HepG2 (cell line): ENCODE measurements around the gene MVP. TPM values are rescaled to one million over a fixed set of nuclear protein-coding genes. Genes with fewer than 3 reads are reported as not detected.
A peak's percentile ranks its signal among the peaks of the same experiment; 100 is the strongest.

Experiments used
- FOXJ3 ChIP-seq: sonication (generic); formaldehyde crosslinking; IDR thresholded peaks from 2 replicates; pipeline ENCODE4 v1.4.0; 2020; ENCODE audit warnings: missing genetic modification reagents, mild to moderate bottlenecking, borderline replicate concordance
- GATAD1 ChIP-seq: IDR thresholded peaks from 2 replicates; pipeline ENCODE4 v1.6.1; 2016; ENCODE audit warnings: missing genetic modification reagents, missing compliant biosample characterization
- HOXA9 ChIP-seq: sonication (generic); formaldehyde crosslinking; IDR thresholded peaks from 2 replicates; pipeline ENCODE4 v1.8.1; 2022; ENCODE audit warnings: missing genetic modification reagents, mild to moderate bottlenecking, moderate library complexity, borderline replicate concordance
- RELA ChIP-seq: sonication (generic); formaldehyde crosslinking; IDR thresholded peaks from 2 replicates; pipeline ENCODE4 v1.4.0; 2020; ENCODE audit warnings: missing genetic modification reagents
- REST ChIP-seq, 2 experiments: IDR thresholded peaks; 2 replicates each; pipeline ENCODE4 v1.6.1; 2011 to 2012; ENCODE audit warnings: low read length in 2 of 2, borderline replicate concordance in 1 of 2, low read depth in 1 of 2, mild to moderate bottlenecking in 1 of 2, moderate library complexity in 1 of 2
- RNF219 ChIP-seq: sonication (generic); formaldehyde crosslinking; IDR thresholded peaks from 2 replicates; pipeline ENCODE4 v1.5.0; 2020; ENCODE audit warnings: mild to moderate bottlenecking, missing genetic modification reagents
- SPEN ChIP-seq: sonication (generic); formaldehyde crosslinking; IDR thresholded peaks from 2 replicates; pipeline ENCODE4 v1.5.1; 2020; ENCODE audit warnings: low read depth, mild to moderate bottlenecking, missing genetic modification reagents
- ZBTB25 ChIP-seq: IDR thresholded peaks from 2 replicates; pipeline ENCODE4 v1.6.1; 2018; ENCODE audit warnings: missing genetic modification reagents
- ZFP91 ChIP-seq: sonication (generic); formaldehyde crosslinking; IDR thresholded peaks from 2 replicates; pipeline ENCODE4 v1.9.0; 2022; ENCODE audit warnings: missing genetic modification reagents, mild to moderate bottlenecking, borderline replicate concordance
- ZKSCAN8 ChIP-seq: IDR thresholded peaks from 2 replicates; pipeline ENCODE4 v1.6.1; 2016; ENCODE audit warnings: borderline replicate concordance, missing genetic modification reagents, missing compliant biosample characterization
- ZNF235 ChIP-seq: sonication (generic); formaldehyde crosslinking; IDR thresholded peaks from 2 replicates; pipeline ENCODE4 v1.8.1; 2023; ENCODE audit warnings: mild to moderate bottlenecking, missing genetic modification reagents, borderline replicate concordance
- ZNF280B ChIP-seq: sonication (generic); formaldehyde crosslinking; IDR thresholded peaks from 2 replicates; pipeline ENCODE4 v1.5.0; 2020; ENCODE audit warnings: missing genetic modification reagents, mild to moderate bottlenecking, borderline replicate concordance
- ZNF326 ChIP-seq: sonication (generic); formaldehyde crosslinking; IDR thresholded peaks from 2 replicates; pipeline ENCODE4 v1.4.0; 2020; ENCODE audit warnings: missing genetic modification reagents, borderline replicate concordance
- ZNF556 ChIP-seq: sonication (generic); formaldehyde crosslinking; IDR thresholded peaks from 2 replicates; pipeline ENCODE4 v1.4.0; 2020; ENCODE audit warnings: mild to moderate bottlenecking, missing genetic modification reagents, borderline replicate concordance
- ZNF703 ChIP-seq: sonication (generic); formaldehyde crosslinking; IDR thresholded peaks from 2 replicates; pipeline ENCODE4 v1.5.1; 2020; ENCODE audit warnings: missing genetic modification reagents, mild to moderate bottlenecking, moderate library complexity, borderline replicate concordance
- ZZZ3 ChIP-seq: sonication (generic); formaldehyde crosslinking; IDR thresholded peaks from 2 replicates; pipeline ENCODE4 v1.4.0; 2020; ENCODE audit warnings: missing genetic modification reagents, mild to moderate bottlenecking, borderline replicate concordance
- polyA plus RNA-seq, 8 experiments: library from polyadenylated mRNA; depleted of rRNA in 3 of 8; stranded (reverse) in 7 of 8; unstranded in 1 of 8; fragments of >200 nt; fragmentation: Illumina TruSeq in 4 of 8; extraction: Trizol in 4 of 8; gene quantifications; 2 replicates each; pipeline versions ENCODE4 v1.2.1 to v1.2.3, GENCODE V29; 2011 to 2016; ENCODE audit warnings: low read depth in 4 of 8, missing spikeins in 1 of 8, mixed read lengths in 1 of 8; ENCODE audit not compliant: insufficient read depth in 1 of 8
- total RNA-seq, 5 experiments: library from RNA; depleted of rRNA; stranded (reverse); fragments of >200 nt; fragmentation: Illumina TruSeq; extraction: Trizol; gene quantifications; 2 replicates each; pipeline ENCODE4 v1.2.3, GENCODE V29; 2016; ENCODE audit warnings: low read depth in 1 of 5

The MVP gene
- total and polyA plus RNA-seq, 2 of the 13 experiments (the other 11 are each of a cell fraction or from before 2014, with no cell fraction given), result 22.9 to 43.5 TPM

GRCh38 chr16:29862884-29863668 lies 42.8 kb downstream of the MVP start, which contains the start of gene CDIPT (continued):
- TF ChIP-seq ZNF280B (peak; percentile 8; the same call in 1 of the 2 replicates), ZBTB25 (CRISPR knock-in tag) (peak; percentile 95; the same call in 1 of the 2 replicates), RELA (CRISPR knock-in tag) (peak; percentile 83; the same call in 1 of the 2 replicates), RNF219 (no peak), ZNF703 (CRISPR knock-in tag) (0 out of 2 replicates have a peak, but pooled peaks have one; percentile 12), REST (IDR thresholded peaks at IDR 0.05; ENCODE audit: borderline replicate concordance in 1 of 2, low read depth in 1 of 2, low read length in 2 of 2) (peak in 1 of 2 experiments; percentile 34; a peak in 2 of 4 replicates), HOXA9 (CRISPR knock-in tag) (peak; percentile 70; the same call in 1 of the 2 replicates), SPEN (peak; percentile 83), ZNF556 (CRISPR knock-in tag) (peak; percentile 90), ZZZ3 (0 out of 2 replicates have a peak, but pooled peaks have one; percentile 85), ZKSCAN8 (peak; percentile 82; the same call in 1 of the 2 replicates), ZNF235 (CRISPR knock-in tag) (0 out of 2 replicates have a peak, but pooled peaks have one; percentile 21), FOXJ3 (no peak), GATAD1 (CRISPR knock-in tag) (peak; percentile 90), ZFP91 (CRISPR knock-in tag) (peak; percentile 100), ZNF326 (no peak)
